ENCODE data around the gene SEC24B.

DNA sequence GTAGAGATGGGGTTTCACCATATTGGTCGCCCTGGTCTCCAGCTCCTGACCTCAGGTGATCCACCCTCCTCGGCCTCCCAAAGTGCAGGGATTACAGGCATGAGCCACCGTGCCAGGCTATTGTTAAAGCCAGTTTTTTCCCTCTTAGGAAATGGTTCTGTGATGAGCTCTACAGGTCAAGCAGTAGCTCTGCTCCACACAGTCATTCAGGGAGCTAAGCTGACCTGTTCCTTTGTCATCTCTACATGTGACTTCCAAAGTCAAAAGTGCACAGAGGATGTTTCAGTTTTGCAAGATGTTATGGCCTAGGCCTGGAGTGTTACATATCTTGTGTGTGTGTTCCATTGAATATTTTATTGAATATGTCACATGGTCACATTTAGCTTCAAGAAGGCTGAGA is 137.9 kb downstream of the SEC24B start:
- TF ChIP-seq, protein P1, sequence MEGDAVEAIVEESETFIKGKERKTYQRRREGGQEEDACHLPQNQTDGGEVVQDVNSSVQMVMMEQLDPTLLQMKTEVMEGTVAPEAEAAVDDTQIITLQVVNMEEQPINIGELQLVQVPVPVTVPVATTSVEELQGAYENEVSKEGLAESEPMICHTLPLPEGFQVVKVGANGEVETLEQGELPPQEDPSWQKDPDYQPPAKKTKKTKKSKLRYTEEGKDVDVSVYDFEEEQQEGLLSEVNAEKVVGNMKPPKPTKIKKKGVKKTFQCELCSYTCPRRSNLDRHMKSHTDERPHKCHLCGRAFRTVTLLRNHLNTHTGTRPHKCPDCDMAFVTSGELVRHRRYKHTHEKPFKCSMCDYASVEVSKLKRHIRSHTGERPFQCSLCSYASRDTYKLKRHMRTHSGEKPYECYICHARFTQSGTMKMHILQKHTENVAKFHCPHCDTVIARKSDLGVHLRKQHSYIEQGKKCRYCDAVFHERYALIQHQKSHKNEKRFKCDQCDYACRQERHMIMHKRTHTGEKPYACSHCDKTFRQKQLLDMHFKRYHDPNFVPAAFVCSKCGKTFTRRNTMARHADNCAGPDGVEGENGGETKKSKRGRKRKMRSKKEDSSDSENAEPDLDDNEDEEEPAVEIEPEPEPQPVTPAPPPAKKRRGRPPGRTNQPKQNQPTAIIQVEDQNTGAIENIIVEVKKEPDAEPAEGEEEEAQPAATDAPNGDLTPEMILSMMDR (IDR thresholded peaks at IDR 0.05; ENCODE audit: low read depth, low read length) = no peak
- TF ChIP-seq POLR2A (IDR thresholded peaks at IDR 0.05; ENCODE audit: extremely low read depth, insufficient read length) (no peak), MYC (IDR thresholded peaks at IDR 0.05; ENCODE audit: low read depth, low read length) (no peak)
- TF ChIP-seq, protein P2, sequence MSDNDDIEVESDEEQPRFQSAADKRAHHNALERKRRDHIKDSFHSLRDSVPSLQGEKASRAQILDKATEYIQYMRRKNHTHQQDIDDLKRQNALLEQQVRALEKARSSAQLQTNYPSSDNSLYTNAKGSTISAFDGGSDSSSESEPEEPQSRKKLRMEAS (IDR thresholded peaks at IDR 0.05; ENCODE audit: low read depth, low read length) = no peak

All from NB4 (cell line).